HG03159 (cell line): Measurements from ENCODE around the gene KCND3.
A peak's percentile ranks its signal among the peaks of the same experiment; 100 is the strongest.

Source experiments
- ATAC-seq: cut with Tn5 transposase; IDR thresholded peaks from one replicate; pipeline ENCODE4 v1.9.1; 2021; ENCODE audit warnings: mild to moderate bottlenecking, moderate library complexity; ENCODE audit not compliant: unreplicated experiment

The KCND3 gene

DNA sequence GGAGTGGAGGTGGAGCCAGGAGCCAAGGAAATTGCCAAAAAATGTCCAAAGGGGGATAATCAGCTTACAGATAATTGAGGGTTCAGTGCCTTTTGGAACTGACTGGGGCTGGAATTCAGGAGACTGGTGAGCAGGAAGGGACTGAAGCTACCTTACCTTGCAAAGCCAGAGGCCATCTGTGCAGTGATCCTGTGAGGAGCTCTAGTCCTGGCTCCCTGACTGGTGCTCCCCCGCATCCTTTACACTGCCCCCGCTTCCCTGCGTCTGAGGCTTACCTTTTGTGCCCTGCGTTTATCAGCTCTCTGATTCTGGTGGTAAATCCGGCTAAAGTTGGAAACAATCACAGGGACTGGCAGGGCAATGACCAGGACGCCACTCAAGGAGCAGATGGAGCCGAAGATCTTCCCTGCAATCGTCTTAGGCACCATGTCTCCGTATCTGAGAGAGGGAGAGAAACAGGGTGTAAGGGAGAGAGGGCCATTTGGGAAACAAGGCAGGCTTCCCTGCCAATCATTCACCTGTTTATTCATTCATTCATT, 202.7 kb downstream of the KCND3 start:
- ATAC-seq = no peak

DNA sequence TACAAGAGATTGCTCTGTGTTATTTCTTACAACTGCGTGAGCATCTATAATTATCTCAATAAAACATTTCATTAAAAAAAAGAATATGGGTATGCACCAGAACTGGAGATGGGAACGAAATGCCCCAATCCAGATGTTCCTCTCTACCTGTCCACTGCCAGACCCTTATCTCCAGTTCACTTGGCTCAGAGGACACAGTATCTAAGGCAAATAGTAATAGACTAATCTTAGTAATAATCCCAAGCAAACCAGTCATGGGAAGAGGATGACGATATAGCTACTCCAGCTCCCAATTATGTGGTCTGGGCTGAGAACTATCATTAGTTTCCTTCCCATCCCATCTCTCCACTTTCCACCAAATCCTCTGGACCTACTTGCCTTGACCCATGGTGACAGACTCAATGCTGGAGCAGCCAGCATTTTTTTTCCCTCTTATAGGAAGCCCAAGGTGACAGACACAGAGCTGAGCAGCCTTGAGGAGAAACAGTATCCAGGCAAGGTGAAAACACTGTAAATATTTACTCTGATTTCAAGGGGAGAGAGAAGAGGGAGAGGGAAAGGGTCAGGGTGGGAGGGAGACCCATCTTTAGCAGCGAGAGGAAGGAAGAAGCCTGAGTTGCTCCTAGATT, 205.1 kb downstream of the KCND3 start:
- no peak for ATAC-seq

DNA sequence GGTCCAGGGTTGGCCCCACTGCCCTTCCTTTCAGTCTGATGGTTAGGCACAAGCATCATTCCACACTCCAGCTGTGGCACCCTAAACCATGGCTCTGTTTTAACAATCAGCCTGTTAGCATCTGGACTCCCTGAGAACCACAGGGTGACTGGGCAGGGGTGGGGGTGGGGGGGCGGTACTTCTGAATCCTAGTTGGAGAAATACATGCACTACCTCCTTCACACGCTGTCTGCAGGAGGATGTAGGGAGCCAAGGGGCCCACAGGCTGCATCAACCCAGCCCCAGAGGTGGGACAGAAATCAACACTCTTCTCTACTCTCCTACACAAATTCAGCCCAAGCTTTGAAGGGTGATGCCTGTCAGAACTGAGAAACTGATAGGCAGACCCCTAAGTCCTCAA, 209.9 kb downstream of the KCND3 start:
- no peak for ATAC-seq

DNA sequence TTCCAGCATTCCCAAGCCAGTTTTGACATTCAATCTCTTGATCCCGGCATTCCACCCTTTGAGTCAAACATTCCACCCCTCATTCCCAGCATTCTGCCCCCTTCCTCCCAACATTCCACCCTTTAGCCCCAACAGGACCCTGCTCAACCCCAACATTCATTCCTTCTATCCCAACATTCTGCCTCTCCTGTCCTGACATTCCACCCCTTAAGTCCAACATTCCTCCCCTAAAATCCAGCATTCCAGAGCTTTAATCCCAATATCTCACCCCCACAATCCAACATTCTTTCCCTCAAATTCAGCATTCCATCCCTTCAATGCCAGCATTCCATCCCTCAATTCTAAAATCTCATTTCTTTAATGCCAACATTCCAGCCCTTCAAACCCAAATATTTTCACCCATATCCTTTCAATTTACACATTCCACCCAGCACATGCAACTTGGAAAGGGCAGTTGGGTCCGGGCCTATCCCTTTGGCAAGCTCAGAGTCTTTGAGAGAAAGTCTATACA, 210.9 kb downstream of the KCND3 start:
- ATAC-seq = no peak

DNA sequence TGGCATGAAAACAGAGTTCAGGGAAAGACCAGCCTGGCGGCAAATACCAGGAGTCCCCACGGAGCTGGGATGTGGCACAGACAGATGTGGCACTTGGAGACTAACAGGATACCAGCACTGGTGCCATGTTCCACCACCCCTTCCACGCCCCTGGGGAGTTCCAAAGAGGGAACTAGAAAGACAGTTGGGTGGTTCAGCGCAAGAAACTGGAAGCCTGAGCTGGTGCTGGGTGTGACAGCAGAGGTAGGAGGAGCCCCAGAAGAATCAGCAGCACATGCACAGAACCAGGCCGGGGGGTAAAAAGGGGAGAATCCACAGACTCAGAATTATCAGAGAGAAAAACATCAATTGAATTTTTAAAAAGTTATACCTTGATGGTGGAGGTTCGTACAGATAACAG, 211.4 kb downstream of the KCND3 start:
- no peak for ATAC-seq

DNA sequence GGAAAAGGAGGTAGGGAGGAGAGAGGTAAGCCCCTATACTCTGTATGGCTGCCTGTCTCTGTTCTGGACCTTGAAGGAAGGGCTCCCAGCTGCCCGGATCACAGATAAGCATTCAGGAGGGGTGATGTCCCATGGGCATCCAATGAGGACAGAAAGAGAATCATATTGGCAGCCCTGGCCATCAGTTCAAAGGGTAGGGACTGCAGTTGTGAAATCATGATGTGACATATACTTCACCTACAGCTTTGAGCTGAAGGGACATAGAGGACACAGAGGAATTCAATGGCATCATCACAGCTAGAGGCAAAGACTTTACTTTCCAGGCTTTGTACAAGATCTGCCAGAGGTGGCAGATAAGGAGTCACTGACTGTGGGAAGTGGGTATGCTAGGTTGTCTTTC, 212.2 kb downstream of the KCND3 start:
- no peak for ATAC-seq

DNA sequence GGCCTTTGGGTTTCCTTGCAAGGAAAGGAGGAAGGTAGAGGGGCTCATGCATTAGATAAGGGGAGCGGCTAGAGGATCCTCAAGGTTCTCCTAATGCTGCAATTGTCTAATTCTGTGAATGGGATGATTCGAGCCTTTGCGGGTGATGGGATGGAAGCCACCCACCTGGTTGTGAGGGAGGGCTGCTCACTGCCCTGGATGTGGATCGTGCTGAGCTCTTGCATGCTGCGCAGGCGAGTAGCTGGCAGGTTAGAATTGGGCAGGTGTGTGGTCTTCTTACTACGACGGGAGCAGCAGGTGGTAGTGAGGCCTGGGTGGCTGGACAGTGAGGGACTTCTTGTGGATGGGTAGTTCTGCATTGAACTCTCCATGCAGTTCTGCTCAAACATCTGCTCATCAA, 212.6 kb downstream of the KCND3 start:
- no peak for ATAC-seq

DNA sequence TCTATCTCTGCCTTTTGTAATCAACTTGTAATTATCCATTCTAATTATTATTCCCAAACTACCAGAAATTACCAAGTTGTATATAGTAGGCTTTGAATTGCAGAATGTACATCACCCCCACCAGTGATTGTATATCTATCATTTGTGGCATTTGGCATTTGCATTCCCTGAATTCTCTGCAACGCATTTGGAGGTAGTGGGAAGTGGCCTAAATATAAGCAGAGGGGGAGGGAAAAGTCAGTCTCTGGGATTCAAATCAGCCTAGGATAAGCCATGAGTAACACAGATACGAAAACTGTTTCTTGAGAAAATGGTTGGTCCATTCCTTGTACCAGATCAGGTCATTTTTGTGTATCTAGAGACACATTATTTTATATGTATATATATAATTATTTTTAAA, 213.1 kb downstream of the KCND3 start:
- ATAC-seq = no peak

DNA sequence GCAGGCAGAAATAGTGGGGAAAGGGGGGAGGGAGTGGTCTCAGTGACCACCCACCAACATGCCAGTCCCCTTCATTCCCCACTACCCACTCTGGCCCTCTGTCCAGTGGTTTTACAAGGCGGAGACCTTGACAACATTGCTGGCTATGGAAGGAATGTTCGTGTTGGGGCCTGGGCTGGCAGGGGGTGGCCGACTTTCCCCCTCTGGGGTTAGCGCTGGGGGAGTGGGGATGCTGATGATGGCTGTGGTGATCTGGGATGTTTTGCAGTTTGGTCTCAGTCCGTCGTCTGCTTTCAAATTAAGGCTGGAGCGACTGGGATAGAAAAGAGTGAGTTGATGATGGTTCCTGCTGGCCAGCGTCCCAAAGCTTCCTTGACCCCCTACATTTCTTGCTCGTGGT, 213.5 kb downstream of the KCND3 start:
- ATAC-seq = no peak

DNA sequence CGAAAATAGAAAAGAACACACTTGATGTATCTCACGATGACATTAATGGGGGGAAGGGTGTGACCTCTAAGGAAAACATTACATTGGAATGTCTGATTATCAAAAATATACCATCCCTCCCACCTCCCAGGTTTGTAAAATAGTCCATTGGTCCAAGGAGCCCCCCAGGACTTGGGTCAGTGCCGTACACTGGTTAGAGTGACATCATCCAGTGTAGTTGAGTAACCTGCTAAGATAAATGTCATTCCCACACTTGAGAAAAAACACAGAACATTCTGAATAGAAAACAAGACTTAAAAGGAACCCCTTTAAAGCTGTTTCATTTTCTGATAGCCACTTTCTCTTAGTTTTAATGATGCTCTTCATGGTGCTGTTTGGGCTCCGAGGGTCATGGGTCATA, 218.6 kb downstream of the KCND3 start:
- ATAC-seq = no peak

DNA sequence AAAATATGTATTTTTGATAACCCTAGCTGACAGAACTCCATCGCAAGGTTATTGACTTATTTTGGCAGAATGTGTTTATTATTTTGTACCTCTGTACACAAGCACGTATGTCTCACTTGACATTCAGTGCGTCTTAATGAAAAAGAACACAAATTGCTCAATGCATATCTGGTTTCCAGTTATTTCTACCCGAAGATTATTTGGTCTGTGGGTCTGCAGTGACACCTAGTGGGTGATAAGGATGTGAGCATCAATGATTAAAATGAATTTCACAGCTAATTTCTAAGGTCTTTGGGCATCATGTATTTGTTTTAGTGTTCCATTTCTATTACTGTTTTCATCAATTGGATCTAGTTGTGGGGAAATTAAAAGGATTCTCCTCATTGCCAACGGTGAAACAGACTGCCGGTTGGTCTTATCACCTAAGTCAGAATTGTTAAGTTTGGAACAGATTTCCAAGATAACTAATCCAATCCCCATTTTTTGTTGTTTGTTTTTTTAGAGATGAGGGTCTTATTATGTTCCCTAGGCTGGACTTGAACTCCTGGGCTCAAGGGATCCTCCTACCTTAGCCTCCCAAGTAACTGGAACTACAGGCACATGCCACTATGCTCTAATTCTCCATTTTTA, 219.8 kb downstream of the KCND3 start:
- no peak for ATAC-seq

DNA sequence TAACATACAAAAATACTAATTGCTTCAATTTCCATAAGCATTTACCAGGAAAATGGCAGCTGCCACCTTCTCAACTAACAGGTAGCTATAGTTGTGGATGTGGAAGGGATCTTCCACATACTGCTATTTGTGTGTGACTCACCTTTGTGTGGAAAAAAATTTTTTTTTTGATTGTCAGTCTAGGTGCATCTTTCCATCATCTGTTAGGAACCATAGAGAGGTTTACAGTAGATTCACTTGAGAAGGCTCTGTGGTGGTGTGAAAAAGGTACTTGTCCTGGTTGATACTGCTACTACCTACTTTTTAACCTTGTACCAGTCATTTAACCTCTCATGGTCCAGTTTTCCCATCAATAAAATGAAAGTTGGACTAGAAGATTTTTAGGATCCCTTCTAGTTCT, 220.8 kb downstream of the KCND3 start:
- no peak for ATAC-seq

DNA sequence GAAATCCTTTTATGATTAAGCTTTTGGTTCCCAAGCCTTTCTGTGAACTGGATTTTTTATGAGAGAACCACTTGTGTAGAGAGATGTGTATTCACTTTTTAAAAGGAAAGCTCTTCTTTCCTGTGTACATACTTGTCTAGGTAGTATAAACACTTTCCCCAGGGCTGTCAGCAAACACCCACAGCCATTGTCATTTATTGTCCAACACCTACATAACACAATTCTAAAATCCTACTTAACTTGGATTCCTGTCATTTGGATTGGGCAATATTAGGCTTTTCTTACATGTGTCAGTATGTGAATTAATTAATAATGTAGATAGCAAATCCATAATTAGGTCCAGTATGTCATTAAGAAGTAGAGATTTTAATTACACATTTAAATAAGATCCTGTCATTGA, 221.4 kb downstream of the KCND3 start:
- ATAC-seq = no peak

DNA sequence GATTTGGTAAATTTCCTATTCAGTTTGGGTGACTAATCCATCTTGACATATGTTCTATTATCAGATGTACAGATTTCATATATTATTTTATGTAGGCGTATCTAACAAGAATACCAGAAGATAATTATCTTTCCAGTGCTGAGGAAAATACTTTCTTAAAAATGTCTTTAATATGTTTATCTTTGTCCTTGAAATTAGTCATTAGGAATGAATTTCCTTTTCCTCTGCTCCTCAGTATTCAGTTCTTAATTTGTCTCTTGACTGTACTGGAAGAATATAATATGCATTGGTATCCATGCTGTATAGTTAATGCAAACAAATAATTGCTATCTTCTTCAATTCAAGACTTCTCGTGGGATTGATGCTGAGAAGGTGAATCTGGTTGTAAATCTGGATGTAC, 227.1 kb downstream of the KCND3 start:
- ATAC-seq = no peak

DNA sequence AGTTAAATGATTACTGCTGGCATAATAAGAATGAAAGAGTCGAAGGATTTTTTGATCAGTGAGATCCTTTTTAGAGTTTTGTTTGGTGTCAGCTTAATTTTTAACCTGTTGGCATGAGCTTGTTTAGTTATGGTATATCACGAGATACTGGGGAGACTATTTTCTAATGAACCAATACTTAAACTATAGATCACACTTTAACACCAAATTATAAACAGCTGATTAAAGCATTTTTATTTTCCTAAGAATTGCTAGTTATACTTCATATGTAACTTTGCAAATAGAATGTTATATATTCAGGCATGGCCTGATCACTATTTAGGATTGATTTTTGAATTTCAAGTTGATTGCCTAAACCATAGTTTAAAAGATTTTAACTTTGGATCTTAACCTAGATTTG, 227.8 kb downstream of the KCND3 start:
- no peak for ATAC-seq

DNA sequence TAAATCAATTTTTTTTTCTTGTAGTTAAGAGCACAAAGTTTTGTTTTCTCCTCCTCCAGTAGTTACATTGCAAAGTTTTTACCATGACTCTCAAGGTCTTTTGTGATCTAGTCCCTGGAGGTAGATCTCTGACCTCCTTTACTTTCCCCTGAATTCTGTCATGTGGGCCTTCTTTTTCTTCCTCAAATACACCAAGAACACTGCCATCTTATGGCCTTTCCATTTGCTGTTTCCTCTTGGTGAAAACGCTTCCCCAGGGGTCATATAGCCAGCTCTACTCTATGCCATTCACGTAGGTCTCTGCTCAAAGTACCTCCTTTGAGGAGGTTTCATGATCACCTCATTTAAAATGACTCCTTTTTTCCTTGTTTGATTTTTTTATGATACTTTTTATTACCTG, 231.1 kb downstream of the KCND3 start:
- no peak for ATAC-seq

DNA sequence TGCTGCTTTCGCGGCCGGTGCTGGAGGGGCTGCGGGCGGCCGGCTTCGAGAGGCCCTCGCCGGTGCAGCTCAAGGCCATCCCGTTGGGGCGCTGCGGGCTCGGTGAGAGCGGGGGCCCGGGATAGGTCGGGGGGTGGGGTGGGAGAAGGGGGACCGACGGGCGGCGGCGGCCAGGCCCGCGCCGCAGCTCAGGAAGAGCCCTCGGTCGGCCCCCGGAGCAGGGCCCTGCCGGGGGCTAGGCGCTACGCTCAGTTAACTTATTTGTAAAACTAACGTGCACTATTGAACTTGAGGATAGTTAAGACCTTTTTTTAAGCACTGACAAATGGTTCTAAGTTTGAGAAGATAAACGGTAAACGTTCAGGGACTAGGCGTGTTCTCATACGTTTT, 233.3 kb downstream of the KCND3 start:
- ATAC-seq = peak; percentile 22

DNA sequence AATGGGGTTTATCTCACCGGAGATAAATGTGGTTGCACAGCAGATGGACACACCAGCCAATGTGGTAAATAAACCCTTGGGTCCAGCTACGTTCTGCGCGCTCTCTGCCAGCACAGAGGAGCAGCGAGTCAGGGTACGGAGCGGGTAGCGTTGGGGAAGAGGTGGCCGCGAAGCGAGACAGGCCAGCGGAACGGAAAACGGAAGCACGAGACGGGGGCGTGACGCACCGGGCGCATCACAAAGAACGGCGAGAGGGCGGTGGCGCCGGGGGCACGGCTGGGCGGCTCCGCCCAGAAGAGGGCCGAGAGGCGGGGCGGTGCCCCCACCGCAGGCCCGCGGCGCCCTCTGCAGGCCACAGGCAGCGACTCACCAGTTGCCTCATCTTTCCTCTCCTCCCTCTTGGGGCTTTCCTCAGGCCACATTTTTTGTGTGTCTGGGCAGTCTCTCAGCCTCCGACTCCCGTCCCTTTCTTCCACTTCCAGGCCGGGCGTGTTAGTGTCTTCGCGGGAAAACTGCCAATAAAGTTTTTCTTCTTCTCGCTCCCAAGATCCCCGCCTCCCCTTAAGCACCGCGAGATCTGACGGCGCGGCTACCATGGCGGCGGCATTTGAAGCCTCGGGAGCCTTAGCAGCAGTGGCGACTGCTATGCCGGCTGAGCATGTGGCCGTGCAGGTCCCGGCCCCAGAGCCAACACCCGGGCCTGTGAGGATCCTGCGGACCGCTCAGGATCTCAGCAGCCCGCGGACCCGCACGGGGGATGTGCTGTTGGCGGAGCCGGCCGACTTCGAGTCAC, 233.9 kb downstream of the KCND3 start, which contains the start of gene DDX20:
DDX20 (plus strand) TSS at position 571 of the 793 bp plus-strand sequence; CDS start at position 595, 24 bp downstream.
- peak; percentile 88 for ATAC-seq

DNA sequence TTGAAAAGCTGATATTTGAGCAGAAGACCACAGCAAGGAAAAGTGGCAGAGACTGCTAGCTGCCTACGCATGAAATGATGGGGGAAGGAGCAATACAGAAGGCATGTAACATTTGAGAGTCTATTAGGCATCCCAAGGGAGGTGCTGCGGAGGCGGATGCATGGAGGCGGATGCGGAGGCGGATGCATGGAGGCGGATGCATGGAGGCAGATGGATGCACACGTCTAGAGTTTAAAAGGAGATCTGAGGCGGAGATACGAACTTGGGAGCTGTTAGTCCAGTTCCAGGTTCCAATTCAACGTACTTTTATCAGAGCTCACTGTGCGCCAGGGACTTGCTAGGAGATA, 234.5 kb downstream of the KCND3 start:
- peak; percentile 1 for ATAC-seq

DNA sequence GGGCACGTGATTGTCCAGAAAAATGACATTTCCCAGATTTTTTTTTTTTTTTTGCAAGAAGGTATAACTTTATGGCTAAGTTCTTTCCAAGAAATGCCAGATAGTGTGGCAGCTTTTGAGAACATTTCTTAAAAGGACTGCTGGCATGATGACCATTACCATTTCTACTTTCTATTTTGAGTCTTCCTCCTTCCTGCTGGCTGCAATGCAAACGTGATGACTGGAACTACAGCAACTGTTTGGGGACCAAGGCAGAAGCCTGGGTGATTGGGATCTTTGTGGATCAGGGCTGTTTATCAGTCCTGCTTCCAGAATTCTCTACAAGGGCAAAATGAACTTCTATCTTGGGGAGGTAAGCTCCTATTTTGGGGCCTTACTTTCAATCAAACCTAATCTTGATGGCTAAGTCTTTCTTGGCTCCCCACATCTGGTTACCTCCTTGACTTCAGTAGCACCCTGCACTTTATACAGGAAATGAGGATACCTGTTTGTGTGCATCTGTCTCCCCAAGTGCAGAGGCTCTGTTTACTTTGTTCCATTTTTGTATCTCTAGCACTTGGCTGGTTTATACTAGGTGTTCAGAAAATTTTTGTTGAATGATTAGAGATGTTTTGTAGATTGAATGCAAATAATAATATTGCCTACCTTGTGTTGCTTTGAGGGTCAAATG, 237.4 kb downstream of the KCND3 start:
- no peak for ATAC-seq

DNA sequence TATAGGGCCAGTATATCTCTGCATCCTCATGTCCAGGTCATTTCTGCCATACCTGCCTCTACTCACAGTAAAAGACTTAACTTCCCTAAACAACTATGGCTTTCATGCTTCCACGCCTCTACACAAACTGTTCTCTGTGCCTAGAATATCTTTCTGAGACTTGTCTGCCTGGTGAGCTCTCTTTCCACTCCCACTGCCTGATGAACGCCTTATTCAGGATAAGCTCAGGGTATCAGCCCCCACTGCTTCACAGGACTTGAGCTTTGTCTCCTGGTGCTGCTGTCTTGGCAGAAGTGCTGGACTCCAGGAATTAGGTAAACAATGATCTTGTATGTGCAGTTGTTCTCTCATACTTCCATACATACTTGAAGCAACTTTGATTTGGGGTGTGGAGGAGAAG, 238.6 kb downstream of the KCND3 start:
- ATAC-seq = no peak
